ENCODE data around the gene AGBL5. TPM values are rescaled to one million over a fixed set of nuclear protein-coding genes. Genes with fewer than 3 reads are reported as not detected.

The AGBL5 gene
- total and polyA plus RNA-seq, 10 donors = 7.1 to 18.6 (median 12.7) TPM

DNA sequence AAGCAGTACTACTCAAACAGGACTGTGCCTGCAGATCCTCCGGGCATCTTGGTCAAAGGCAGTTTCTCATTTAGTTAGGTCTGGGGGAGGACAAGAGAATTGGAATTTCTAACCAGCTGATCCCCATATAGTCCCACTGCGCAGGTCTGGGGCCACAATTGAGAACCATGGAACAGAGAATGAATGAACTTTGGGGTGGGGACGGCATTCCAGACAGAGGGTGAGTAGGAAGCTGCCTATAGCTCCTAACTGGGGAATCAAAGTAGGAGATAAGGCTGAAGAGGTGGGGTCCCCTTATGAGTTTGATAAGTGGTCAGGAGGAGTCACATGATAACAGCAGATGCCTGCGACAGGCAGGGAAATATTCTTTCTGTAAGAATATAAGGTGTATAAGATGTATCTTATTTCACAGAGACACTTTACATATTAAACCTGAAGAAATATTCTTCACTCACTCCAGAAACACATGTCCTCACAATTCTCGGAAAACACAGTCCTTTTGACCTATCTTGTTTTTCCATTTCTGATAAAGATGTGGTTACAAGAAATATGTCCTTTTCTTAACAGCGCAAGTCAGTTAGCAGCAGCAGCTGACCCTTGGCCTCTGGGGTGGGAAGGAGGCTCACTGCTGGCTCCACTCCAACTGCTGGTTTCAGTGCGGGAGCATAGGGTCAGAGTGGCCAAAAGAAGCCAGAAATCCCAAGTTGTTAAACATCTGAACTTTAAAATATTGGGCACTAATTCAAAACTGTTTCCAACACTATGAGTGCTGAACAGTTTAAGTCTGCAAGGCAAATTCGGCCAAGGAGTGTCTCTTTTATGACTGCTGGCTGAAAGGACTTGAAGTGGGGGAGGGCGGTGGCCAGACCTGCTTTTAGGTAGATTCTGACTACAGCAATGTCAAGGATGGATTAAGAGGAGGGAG, 31.3 kb upstream of the AGBL5 start:
- H3K27me3 ChIP-seq (replicated peaks in 1 of 7) = no peaks in the 10 kb centered on the region
- TF ChIP-seq, protein P1, sequence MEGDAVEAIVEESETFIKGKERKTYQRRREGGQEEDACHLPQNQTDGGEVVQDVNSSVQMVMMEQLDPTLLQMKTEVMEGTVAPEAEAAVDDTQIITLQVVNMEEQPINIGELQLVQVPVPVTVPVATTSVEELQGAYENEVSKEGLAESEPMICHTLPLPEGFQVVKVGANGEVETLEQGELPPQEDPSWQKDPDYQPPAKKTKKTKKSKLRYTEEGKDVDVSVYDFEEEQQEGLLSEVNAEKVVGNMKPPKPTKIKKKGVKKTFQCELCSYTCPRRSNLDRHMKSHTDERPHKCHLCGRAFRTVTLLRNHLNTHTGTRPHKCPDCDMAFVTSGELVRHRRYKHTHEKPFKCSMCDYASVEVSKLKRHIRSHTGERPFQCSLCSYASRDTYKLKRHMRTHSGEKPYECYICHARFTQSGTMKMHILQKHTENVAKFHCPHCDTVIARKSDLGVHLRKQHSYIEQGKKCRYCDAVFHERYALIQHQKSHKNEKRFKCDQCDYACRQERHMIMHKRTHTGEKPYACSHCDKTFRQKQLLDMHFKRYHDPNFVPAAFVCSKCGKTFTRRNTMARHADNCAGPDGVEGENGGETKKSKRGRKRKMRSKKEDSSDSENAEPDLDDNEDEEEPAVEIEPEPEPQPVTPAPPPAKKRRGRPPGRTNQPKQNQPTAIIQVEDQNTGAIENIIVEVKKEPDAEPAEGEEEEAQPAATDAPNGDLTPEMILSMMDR (IDR thresholded peaks at IDR 0.05 in 8 of 11, conservative IDR thresholded peaks at IDR 0.05 in 3 of 11) = no peak
- TF ChIP-seq POLR2AphosphoS5 (IDR thresholded peaks at IDR 0.05) = peak in 2 of 3 donors; percentile 65 to 70
- TF ChIP-seq POLR2A (IDR thresholded peaks at IDR 0.05) = no peak
- H3K4me3 ChIP-seq = no peak overlapping the region
- no peak for DNase-seq
- H3K27ac ChIP-seq = peak overlapping the region in 6 of 8 donors; percentile 29 to 76 (median 62)
- intact Hi-C loops (cut with DNase I; ENCODE audit: low total_unique reads) = loop anchor here (5.0 kb wide), 1 partner anchor 63 kb away; no protein-coding TSS in a partner anchor
- H3K9me3 ChIP-seq = no peaks in the 10 kb centered on the region
- H3K4me1 ChIP-seq = peaks cover 0 to 30% (median 5%) of the 10 kb centered on the region in 6 donors
- WGBS, 5 donors = 63 to 79% (median 77%) methylated on average over 9 of the region's 9 CpGs
- H3K36me3 ChIP-seq = peaks cover 0 to 33% (median 7%) of the 10 kb centered on the region in 6 donors

DNA sequence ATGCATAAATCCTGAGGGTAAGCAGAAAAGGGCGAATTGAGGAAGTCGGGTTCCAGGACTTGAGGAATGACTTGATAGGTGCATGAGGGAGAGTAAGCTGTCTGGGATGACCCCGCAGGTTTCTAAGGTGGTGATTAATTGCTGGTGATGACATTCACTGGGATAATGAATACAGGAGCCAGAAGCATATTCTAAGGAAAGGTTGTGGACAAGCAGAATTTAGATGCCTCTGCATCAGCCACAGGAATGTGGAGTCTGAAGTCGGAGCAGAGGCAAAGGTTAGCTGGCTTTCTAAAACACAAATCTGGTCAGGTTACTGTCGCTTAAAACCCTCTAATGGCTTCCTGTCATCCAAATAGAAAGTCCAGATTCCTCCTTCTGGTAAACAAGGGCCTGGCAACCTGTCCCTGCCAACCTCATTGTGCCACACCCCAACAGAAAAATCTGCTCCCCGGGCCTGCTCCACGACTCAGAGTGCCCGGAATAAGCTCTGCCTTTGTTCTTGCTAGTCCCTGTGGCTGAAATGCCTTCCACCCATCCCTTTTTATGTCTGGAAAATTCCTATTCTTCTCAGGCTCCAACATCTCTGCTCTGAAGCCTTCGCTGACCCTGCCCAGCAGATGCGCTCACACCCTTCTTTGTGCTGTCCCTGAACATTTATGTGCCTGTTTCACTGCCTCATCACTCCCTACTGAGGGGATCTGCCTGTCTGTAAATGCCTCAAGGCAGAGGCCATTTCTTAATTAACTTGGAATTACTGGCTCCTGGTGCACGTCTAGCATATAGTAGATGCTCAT, 30.0 kb upstream of the AGBL5 start:
- Histone ChIP-seq H3K27me3 (replicated peaks in 1 of 7) (no peaks in the 10 kb centered on the region), H3K36me3 (peaks cover 0 to 45% (median 15%) of the 10 kb centered on the region in 6 donors), H3K27ac (peak overlapping the region in 2 of 8 donors; percentile 39 to 43), H3K9me3 (no peaks in the 10 kb centered on the region), H3K4me1 (peaks cover 0 to 18% (median 0%) of the 10 kb centered on the region in 6 donors), H3K4me3 (no peak overlapping the region)
- intact Hi-C loops (cut with DNase I; ENCODE audit: low total_unique reads) = no loop called here
- TF ChIP-seq POLR2AphosphoS5 (IDR thresholded peaks at IDR 0.05) (no peak), POLR2A (IDR thresholded peaks at IDR 0.05) (no peak)
- TF ChIP-seq, protein P1 (IDR thresholded peaks at IDR 0.05 in 8 of 11, conservative IDR thresholded peaks at IDR 0.05 in 3 of 11) = no peak
- no peak for DNase-seq
- 78 to 88% (median 86%) methylated on average over 11 of the region's 11 CpGs for WGBS, 5 donors

DNA sequence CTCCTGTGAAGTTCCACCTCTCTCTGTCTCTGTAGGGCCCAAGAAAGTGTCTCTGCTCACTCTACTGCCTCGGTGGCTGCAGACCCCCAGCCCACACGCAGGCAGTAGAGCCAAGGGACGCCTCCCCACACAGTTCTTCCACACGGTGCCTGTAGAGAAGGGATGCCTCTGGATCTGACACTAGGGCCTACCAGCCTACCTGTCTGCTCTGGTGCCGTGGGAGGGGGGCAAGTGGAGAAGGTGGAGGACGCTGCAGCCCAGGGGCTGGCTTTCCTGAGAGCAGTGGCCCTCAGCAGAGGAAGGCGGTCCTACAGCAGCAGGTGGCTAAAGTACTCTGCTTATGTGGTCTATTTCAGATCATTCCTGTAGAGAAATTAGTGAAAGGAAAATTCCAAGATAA, 27.7 kb upstream of the AGBL5 start:
- 88 to 96% (median 91%) methylated on average over 7 of the region's 7 CpGs for WGBS, 5 donors
- Histone ChIP-seq H3K9me3 (no peaks in the 10 kb centered on the region), H3K4me1 (peaks cover 0 to 11% (median 0%) of the 10 kb centered on the region in 6 donors), H3K4me3 (no peak overlapping the region), H3K27me3 (replicated peaks in 1 of 7) (no peaks in the 10 kb centered on the region), H3K27ac (no peak overlapping the region), H3K36me3 (peaks cover 0 to 66% (median 16%) of the 10 kb centered on the region in 6 donors)
- intact Hi-C loops (cut with DNase I; ENCODE audit: low total_unique reads) = no loop called here
- no peak for DNase-seq
- TF ChIP-seq, protein P1 (IDR thresholded peaks at IDR 0.05 in 8 of 11, conservative IDR thresholded peaks at IDR 0.05 in 3 of 11) = no peak
- TF ChIP-seq POLR2AphosphoS5 (IDR thresholded peaks at IDR 0.05) (peak in 1 of 3 donors; percentile 19), POLR2A (IDR thresholded peaks at IDR 0.05) (no peak)

Data from spleen (tissue), 11 donors.